ACHN (cell line): ENCODE data around the gene STUB1.

Experiments used
- DNase-seq: peaks from one replicate; pipeline ENCODE4 v3.0.0-alpha.2; 2015
- in situ Hi-C: cut with HindIII; loops from 2 replicates; pipeline ENCODE4 v1.10.0; 2017; ENCODE audit warnings: low sequenced_read_pairs, low pct_ligation_motif_present, low pct_unique_long_range_greater_than_20kb

Gene STUB1

DNA sequence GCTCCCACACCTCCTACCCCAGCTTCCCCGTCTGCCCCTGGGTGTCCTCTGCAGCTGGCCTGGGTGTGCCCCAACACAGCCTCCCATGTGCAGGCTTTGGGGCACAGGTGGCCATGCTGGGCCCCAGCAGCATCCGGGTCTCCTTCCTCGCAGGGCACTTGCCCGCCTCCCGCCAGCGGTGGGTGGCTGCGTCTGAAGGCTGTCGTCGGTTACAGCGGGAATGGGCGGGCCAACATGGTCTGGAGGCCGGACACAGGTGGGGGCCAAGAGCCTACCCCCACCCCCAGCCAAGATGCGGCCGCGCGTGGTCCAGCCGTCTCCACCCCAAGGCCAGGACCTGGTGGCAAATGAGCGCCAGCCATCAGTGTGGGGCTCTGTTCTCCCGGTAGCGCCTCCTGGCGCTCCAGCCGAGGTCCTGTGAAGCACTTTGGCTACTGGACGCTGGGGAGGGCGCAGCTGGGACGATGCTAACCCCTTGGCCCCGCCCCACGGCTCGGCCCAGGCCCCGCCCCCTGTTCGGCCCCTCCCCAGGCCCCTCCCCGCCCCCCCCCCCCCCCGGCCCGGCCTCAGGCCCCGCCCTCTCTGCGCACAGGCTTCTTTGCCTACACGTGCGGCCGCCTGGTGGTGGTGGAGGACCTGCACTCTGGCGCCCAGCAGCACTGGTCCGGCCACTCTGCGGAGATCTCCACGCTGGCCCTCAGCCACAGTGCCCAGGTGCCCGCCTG is 19.6 kb upstream of the STUB1 start:
- in situ Hi-C loops = no loop called here
- peak; percentile 89 for DNase-seq

GRCh38 chr16:661184-661821 is 18.9 kb upstream of the STUB1 start:
- no peak for DNase-seq
- in situ Hi-C loops = no loop called here

GRCh38 chr16:662095-662494 is 18.1 kb upstream of the STUB1 start:
- in situ Hi-C loops = no loop called here
- no peak for DNase-seq

- in situ Hi-C loops = no loop called here
- no peak for DNase-seq
Observed at GRCh38 chr16:662597-662996, 17.6 kb upstream of the STUB1 start.

DNA sequence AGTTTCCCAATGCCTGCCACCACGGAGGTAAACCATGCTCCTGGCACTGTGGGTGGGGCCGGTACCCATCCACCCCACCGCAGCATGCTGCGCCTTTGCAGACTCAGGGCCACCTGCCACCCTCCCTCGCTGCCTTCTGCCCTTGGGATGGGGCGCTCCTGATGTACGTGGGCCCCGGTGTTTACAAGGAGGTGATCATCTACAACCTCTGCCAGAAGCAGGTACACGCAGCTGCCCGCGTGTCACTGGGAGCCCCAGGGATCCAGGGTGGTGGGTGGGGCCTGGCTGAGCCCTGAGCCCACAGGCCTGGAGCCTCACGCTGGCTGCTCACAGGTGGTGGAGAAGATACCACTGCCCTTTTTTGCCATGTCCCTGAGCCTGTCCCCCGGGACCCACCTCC is 13.6 kb upstream of the STUB1 start:
- in situ Hi-C loops = no loop called here
- DNase-seq = no peak

DNA sequence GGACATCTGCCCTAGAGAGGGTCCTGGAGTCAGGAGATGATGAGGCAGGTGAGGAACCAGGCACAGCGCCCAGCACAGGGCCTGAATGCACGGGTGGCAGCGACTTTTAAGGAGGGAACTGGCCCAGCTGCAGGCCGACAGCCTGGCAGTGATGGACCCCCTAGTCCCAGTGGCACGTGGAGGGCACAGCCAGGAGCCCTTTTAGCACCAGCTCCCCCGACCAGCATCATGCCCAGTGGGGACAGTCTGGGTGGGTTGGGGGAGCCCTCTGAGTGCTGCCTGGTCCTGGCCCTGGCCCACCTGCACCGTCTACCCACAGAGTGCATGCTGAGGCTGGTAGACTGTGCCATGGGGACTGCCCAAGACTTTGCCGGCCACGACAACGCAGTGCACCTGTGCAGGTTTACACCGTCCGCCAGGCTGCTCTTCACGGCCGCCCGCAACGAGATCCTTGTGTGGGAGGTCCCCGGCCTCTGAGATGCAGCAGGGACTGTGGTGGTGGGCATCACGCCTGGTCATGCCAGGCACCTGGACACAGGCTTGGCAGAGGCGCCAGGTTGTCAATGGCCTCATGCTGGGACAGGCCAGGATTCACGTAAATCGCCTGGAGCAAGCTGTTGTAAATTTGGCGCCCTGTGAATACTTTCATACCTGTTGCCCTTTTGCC is 13.0 kb upstream of the STUB1 start:
- DNase-seq = no peak
- in situ Hi-C loops = no loop called here

DNA sequence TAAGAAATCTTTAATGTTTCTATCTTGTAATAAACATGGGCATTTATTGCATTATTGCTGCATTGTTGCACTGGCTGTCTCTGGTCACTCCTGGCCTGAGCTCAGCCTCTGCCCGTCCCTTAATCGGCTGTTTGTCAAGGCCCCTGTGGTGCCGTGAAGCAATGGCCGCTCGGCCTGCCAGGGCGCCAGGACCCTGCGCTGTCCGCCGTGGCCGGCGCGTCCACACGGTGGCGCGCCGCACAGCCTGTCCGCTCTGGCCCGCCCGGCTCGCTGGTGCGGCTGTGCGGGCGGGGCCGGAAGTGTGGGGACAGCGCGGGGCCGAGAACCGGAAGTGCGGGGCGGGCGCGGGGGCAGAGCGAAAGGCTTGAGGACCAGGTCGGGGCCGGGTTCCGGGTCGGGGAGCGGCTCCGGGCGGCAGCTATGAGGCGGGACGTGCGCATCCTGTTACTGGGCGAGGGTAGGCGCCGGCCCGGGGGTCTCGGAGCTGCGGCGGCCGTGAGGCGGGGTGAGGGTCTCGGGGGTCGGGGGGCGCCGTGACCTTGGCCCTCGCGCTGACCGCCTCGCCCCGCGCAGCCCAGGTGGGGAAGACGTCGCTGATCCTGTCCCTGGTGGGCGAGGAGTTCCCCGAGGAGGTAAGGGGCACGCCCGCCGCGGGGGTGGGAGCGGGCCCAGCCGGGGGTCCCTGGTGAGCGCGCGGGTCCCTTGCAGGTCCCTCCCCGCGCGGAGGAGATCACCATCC is 12.3 kb upstream of the STUB1 start, which contains the start of gene RHOT2:
TSS of gene RHOT2 (plus strand) at position 353 of the 739 bp plus-strand sequence. CDS start at position 421, 68 bp downstream.
- in situ Hi-C loops = no loop called here
- peak; percentile 96 for DNase-seq

- in situ Hi-C loops = no loop called here
- peak; percentile 29 for DNase-seq
Observed at GRCh38 chr16:668519-669171, 11.6 kb upstream of the STUB1 start.

GRCh38 chr16:669666-670065 is 10.5 kb upstream of the STUB1 start:
- in situ Hi-C loops = no loop called here
- no peak for DNase-seq

DNA sequence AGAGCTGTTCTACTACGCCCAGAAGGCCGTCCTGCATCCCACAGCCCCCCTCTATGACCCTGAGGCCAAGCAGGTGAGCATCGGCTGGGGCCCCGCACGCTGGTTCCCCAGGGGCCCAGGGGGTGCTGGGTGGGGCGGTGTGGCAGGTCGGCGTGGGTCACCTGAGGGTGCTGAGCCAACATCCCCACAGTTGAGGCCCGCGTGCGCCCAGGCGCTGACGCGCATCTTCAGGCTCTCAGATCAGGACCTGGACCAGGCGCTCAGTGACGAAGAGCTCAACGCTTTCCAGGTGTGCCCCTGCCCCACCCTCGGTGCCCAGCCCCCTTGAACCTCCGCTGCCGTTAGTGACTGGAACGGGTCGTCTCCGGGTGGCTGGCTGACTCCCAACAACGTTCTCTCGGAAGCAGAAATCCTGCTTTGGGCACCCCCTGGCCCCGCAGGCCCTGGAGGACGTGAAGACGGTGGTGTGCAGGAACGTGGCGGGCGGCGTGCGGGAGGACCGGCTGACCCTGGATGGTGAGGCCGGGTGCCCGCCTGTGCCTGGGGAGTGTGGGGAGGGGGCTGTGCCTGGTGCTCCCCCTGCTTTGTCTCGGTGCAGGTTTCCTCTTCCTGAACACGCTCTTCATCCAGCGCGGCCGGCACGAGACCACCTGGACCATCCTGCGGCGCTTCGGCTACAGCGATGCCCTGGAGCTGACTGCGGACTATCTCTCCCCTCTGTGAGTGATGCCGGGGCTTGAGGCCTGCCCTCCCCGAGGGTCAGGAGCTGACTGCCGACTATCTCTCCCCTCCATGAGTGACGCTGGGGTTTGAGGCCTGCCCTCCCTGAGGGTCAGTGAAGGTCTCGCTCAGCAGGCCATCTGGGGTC is 9.5 kb upstream of the STUB1 start:
- DNase-seq = no peak
- in situ Hi-C loops = no loop called here

DNA sequence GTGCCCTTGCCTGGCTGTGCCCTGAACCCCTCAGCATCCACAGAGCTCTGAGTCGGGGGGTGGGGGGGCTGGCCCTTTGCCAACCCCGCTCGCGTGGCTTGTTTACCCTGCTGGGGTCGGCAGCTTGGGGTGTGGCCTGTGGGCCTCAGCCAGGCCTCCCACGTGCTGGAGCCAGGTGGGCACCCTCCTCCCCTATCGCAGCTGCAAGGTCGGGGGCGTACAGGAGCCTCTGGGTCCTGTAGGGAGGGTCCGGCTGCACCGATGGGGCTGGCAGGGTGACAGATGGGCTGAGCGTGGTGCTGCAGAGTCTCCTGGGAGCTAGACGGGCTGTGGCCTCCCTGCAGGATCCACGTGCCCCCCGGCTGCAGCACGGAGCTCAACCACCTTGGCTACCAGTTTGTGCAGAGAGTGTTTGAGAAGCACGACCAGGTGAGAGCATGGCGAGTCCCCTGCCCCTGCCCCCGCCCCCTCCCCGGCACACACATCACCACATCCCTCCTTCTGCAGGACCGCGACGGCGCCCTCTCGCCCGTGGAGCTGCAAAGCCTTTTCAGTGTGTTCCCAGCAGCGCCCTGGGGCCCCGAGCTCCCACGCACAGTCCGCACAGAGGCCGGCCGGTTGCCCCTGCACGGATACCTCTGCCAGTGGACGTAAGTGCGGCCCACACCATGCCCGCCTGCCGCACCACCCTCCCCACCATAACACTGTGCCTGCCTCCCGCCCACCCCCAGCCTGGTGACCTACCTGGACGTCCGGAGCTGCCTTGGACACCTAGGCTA is 8.7 kb upstream of the STUB1 start:
- DNase-seq = no peak
- in situ Hi-C loops = no loop called here

DNA sequence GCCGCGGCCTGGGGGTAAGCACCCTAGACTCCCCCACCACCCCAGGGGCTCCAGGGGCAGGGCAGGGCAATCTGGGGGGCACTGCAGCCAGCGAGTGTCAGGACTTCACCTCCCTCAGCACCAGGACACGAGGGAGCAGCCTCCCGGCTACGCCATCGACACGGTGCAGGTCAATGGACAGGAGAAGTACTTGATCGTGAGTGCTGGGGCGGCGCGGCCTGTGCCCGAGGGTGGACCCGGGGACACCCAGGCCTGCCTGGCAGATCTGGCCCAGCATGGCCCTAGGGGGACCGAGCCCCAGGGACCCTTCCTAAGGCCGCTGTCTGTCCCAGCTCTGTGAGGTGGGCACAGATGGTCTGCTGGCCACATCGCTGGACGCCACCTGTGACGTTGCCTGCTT is 7.8 kb upstream of the STUB1 start:
- no peak for DNase-seq
- in situ Hi-C loops = no loop called here

- DNase-seq = no peak
- in situ Hi-C loops = no loop called here
Observed at GRCh38 chr16:672851-673250, 7.4 kb upstream of the STUB1 start.

- no peak for DNase-seq
- in situ Hi-C loops = no loop called here
Observed at GRCh38 chr16:673399-673991, 6.7 kb upstream of the STUB1 start.

DNA sequence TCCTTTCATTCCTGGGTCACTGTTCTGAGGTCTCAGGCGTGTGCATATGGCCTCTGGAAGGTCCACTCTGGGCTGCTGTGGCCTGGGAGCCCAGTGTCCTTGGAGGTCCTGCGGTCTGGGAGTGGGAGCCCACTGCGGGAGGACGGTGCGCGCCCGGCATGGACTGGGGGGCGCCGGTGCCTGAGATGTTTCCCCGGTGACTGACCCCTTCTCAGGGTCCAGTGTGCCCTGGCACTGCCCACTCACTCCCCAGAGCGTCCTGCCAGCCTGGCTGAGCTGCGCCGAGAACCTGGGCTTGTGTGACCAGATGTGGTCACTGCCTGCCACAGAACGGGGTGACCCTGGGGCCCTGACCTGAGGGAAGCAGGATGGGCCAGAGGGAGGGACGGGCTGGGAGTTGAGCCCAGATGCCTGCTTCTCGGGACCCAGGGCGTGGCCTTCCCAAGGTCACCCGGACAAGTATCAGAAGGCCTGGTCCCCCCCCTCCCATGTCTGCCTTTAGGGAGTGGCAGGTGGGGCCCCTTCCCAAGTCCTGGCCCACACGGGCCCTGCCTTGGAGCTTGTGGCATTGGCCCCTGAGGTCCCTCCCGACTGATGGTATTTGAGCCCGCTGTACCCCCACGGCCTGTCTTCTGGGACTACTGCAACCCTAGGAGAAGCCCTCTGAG is 5.9 kb upstream of the STUB1 start:
- no peak for DNase-seq
- in situ Hi-C loops = no loop called here
